Fibroblast of mammary gland (primary cell): ENCODE measurements around the gene MRC1.

Experiments
- DNase-seq: peaks from one replicate; pipeline ENCODE4 v3.0.0-alpha.2; 2010; ENCODE audit warnings: low read depth
- H3K4me3 ChIP-seq: 2 replicates; pipeline ENCODE4 v1.5.1; 2011; ENCODE audit warnings: low read depth, mild to moderate bottlenecking, low read length, moderate library complexity; ENCODE audit not compliant: control insufficient read depth
- TF ChIP-seq, protein P1 (sequence below): conservative IDR thresholded peaks from 2 replicates; pipeline ENCODE4 v1.5.1; 2011; ENCODE audit warnings: low read depth, low read length, inconsistent platforms; ENCODE audit not compliant: control insufficient read depth, insufficient read depth

The MRC1 gene

DNA sequence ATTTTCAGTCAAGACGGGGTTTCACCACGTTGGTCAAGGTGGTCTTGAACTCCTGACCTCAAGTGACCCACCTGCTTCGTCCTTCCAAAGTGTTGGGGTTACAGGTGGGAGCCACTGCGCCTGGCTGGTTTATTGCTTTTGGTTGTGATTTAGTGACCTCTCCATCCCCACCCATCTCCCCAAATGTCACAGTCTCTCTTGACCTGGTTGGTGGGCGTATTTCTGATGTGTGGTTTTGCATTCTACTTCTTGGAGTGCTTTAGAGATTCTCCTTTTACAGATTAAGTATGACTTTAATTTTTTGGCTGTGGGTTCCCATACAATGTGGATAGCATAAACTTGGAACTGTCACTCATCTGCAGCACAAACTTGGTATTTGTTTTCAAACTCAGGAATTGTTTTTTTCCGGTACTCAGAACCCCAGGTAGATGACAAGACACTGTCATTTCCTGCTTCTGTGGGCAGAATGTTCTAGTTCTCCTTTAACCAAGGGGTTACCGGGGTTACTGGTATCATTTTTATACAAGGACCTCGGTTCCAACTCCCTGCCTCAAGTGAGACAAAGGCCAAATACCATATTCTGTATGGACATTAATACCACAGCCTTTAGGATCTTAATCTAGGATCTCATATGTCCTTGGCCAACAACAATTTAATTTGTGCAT is 50.5 kb downstream of the MRC1 start:
- DNase-seq: no peak
- no peak overlapping the region for H3K4me3 ChIP-seq
- TF ChIP-seq, protein P1, sequence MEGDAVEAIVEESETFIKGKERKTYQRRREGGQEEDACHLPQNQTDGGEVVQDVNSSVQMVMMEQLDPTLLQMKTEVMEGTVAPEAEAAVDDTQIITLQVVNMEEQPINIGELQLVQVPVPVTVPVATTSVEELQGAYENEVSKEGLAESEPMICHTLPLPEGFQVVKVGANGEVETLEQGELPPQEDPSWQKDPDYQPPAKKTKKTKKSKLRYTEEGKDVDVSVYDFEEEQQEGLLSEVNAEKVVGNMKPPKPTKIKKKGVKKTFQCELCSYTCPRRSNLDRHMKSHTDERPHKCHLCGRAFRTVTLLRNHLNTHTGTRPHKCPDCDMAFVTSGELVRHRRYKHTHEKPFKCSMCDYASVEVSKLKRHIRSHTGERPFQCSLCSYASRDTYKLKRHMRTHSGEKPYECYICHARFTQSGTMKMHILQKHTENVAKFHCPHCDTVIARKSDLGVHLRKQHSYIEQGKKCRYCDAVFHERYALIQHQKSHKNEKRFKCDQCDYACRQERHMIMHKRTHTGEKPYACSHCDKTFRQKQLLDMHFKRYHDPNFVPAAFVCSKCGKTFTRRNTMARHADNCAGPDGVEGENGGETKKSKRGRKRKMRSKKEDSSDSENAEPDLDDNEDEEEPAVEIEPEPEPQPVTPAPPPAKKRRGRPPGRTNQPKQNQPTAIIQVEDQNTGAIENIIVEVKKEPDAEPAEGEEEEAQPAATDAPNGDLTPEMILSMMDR: no peak

DNA sequence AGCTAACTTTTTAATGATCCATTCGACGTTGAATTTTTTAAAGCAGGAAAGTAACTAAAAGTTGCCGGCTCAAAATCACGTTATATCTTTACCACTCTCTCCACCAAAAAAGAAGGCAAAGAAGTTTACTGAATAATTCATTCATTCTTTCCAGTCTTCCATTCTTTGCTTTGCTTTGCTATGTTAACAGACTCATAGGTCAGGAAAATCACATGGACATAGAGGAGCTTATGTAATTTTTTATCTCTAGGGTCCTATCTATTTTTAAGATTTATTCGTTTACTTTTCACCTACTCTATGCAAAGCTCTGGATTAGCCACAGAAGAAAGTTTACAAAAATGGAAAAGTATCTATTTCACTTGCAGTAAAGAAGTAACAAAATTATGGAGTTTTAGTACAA is 52.6 kb downstream of the MRC1 start:
- TF ChIP-seq, protein P1: no peak
- no peak for DNase-seq
- H3K4me3 ChIP-seq: no peak overlapping the region

DNA sequence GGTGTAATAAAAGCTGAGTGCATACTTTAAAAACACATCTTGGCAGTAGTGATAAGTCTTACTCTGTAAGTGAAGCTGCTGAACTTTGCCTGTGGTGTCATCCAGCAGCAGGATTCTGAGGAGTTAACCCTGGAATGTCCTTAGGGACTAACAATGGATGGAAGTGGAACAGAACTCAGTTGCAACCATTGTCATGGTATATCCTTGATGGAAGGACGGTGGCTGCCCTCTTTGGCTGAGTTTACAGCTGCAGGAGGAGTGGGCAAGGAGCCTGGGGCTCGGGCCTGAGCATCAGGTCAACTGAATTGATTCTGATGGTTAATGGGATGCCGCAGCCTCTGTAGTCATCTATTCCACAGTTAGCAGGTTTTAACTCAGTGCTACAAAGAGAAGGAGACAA is 56.2 kb downstream of the MRC1 start:
- TF ChIP-seq, protein P1: no peak
- no peak for DNase-seq

GRCh38 chr10:17866346-17866745 is 57.2 kb downstream of the MRC1 start:
- no peak overlapping the region for H3K4me3 ChIP-seq
- TF ChIP-seq, protein P1: no peak
- DNase-seq: no peak

More for the DNA sequence above, 56.2 kb downstream of the MRC1 start:
- no peak overlapping the region for H3K4me3 ChIP-seq

DNA sequence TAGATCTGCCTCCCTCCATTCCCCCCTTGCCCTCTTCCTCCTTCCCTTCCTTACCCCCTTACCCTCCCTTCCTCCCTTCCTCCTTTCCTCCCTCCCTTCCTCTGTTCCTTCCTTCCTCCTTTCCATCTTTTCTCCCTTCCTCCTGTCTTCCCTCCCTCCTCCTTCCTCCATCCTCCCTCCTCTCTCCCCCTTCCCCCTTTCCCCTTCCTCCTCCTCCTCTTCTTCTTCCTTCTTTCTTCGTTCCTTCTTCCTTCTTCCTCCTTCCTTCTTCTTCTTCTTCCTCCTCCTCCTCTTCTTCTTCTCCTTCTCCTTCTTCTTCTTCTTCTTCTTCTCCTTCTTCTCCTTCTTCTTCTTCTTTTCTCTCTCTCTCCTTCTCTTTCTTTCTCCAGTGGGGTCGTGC is 57.9 kb downstream of the MRC1 start:
- TF ChIP-seq, protein P1: no peak
- no peak for DNase-seq
- no peak overlapping the region for H3K4me3 ChIP-seq

- DNase-seq: no peak
- TF ChIP-seq, protein P1: no peak
- no peak overlapping the region for H3K4me3 ChIP-seq
Measured at GRCh38 chr10:17871036-17871435, 61.9 kb downstream of the MRC1 start.
